HG03575 (cell line): ENCODE measurements around the gene RAET1L.
"Not testable (repeated sequence)": the region's sequence is repeated elsewhere in the genome, so short reads cannot be mapped to it uniquely, and the experiment has no call there.

Experiments used
- ATAC-seq: cut with Tn5 transposase; IDR thresholded peaks from one replicate; pipeline ENCODE4 v1.9.1; 2021; ENCODE audit not compliant: unreplicated experiment, insufficient number of reproducible peaks, low FRiP score; ENCODE audit errors: extremely low read depth

The RAET1L gene

GRCh38 chr6:150024021-150024420 lies 1.3 kb downstream of the RAET1L start:
- not testable (repeated sequence) for ATAC-seq

GRCh38 chr6:150021870-150022269 lies 3.5 kb downstream of the RAET1L start:
- not testable (repeated sequence) for ATAC-seq

- ATAC-seq, result no peak
These were observed 6.3 kb downstream of the RAET1L start for GRCh38 chr6:150018846-150019580.

GRCh38 chr6:150017186-150017521 lies 8.2 kb downstream of the RAET1L start:
- not testable (repeated sequence) for ATAC-seq

GRCh38 chr6:150016324-150017185 lies 8.8 kb downstream of the RAET1L start:
- ATAC-seq, result no peak

- not testable (repeated sequence) for ATAC-seq
These were observed 9.9 kb downstream of the RAET1L start for GRCh38 chr6:150015281-150016001.

GRCh38 chr6:150014623-150015280 lies 10.6 kb downstream of the RAET1L start:
- not testable (repeated sequence) for ATAC-seq

GRCh38 chr6:150013785-150014622 lies 11.3 kb downstream of the RAET1L start:
- ATAC-seq, result not testable (repeated sequence)

GRCh38 chr6:150012846-150013784 lies 12.2 kb downstream of the RAET1L start:
- ATAC-seq, result not testable (repeated sequence)

- ATAC-seq, result no peak
These were observed 16.7 kb downstream of the RAET1L start for GRCh38 chr6:150008588-150008987.

GRCh38 chr6:150006961-150007464 lies 18.3 kb downstream of the RAET1L start:
- ATAC-seq, result no peak

GRCh38 chr6:150005761-150006651 lies 19.3 kb downstream of the RAET1L start:
- ATAC-seq, result no peak

- no peak for ATAC-seq
These were observed 20.3 kb downstream of the RAET1L start for GRCh38 chr6:150004783-150005717.

GRCh38 chr6:150004101-150004782 lies 21.1 kb downstream of the RAET1L start:
- ATAC-seq, result no peak

GRCh38 chr6:150003599-150003998 lies 21.7 kb downstream of the RAET1L start:
- not testable (repeated sequence) for ATAC-seq
